ENCODE data around the gene LRP1. TPM values are rescaled to one million over a fixed set of nuclear protein-coding genes. Genes with fewer than 3 reads are reported as not detected.
A peak's percentile ranks its signal among the peaks of the same experiment; 100 is the strongest.

Gene LRP1
- total RNA-seq, 3 donors from 2014 or later (not counting 1 experiment from before 2014, with no cell fraction given) = 6.7 to 13.1 (median 9.5) TPM

GRCh38 chr12:57221169-57221917 lies 93.1 kb downstream of the LRP1 start:
- Mint-ChIP-seq H3K4me3 (peak overlapping the region; percentile 35), H3K36me3 (no peaks in the 10 kb centered on the region), H3K27me3 (ENCODE audit: low read depth in 2 of 2) (peaks cover 54 to 75% of the 10 kb centered on the region in 2 donors), H3K27ac (peak overlapping the region in 1 of 2 donors; percentile 82), H3K9me3 (no peaks in the 10 kb centered on the region), H3K4me1 (peaks cover 41 to 82% of the 10 kb centered on the region in 2 donors)
- Histone ChIP-seq H3K27ac (ENCODE audit: low read length) (no peak overlapping the region), H3K36me3 (ENCODE audit: control insufficient read depth, insufficient read depth, low read length) (no peaks in the 10 kb centered on the region), H3K4me1 (ENCODE audit: control insufficient read depth, insufficient read depth, low read length) (peaks cover 73% of the 10 kb centered on the region), H3K27me3 (ENCODE audit: control insufficient read depth, insufficient read depth, low read length) (peaks cover 74% of the 10 kb centered on the region), H3K9me3 (ENCODE audit: control insufficient read depth, insufficient read depth, low read length) (no peaks in the 10 kb centered on the region), H3K4me3 (ENCODE audit: low read length) (no peak overlapping the region)
- 9% methylated on average over 24 of the region's 24 CpGs for WGBS (ENCODE audit: insufficient coverage)
- DNase-seq (peak in 1 of 2 donors; percentile 34), ATAC-seq (no peak)
- TF ChIP-seq CTCF (IDR thresholded peaks at IDR 0.05) = no peak
- intact Hi-C loops (cut with micrococcal nuclease) = no loop called here

GRCh38 chr12:57222286-57223190 lies 94.3 kb downstream of the LRP1 start:
- peak overlapping the region; percentile 66 to 82 for H3K27ac Mint-ChIP-seq
- H3K4me1 ChIP-seq (ENCODE audit: control insufficient read depth, insufficient read depth, low read length) = peaks cover 75% of the 10 kb centered on the region
- intact Hi-C loops (cut with micrococcal nuclease) = loop anchor here (2.0 kb wide), 1 partner anchor 16 kb away; no protein-coding TSS in a partner anchor

More at GRCh38 chr12:57222286-57223190, 94.3 kb downstream of the LRP1 start:
- no peak for TF ChIP-seq CTCF (IDR thresholded peaks at IDR 0.05)
- no peaks in the 10 kb centered on the region for H3K9me3 Mint-ChIP-seq
- Histone ChIP-seq H3K4me3 (ENCODE audit: low read length) (no peak overlapping the region), H3K36me3 (ENCODE audit: control insufficient read depth, insufficient read depth, low read length) (no peaks in the 10 kb centered on the region), H3K27me3 (ENCODE audit: control insufficient read depth, insufficient read depth, low read length) (peaks cover 79% of the 10 kb centered on the region), H3K27ac (ENCODE audit: low read length) (no peak overlapping the region), H3K9me3 (ENCODE audit: control insufficient read depth, insufficient read depth, low read length) (no peaks in the 10 kb centered on the region)
- WGBS (ENCODE audit: insufficient coverage) = 23% methylated on average over 13 of the region's 13 CpGs
- DNase-seq (no peak), ATAC-seq (peak in 1 of 3 donors; percentile 61)
- H3K4me3 Mint-ChIP-seq = peak overlapping the region; percentile 74
- H3K4me1 Mint-ChIP-seq = peaks cover 42 to 83% of the 10 kb centered on the region in 2 donors
- H3K36me3 Mint-ChIP-seq = no peaks in the 10 kb centered on the region
- peaks cover 64 to 77% of the 10 kb centered on the region in 2 donors for H3K27me3 Mint-ChIP-seq (ENCODE audit: low read depth in 2 of 2)
